GM19193 (cell line): ENCODE results near the gene FUT8.

Experiments used
- POLR2A ChIP-seq: IDR thresholded peaks from 4 replicates; pipeline ENCODE4 v1.6.1; 2011; ENCODE audit not compliant: insufficient read depth, insufficient read length; ENCODE audit errors: extremely low read depth

The FUT8 gene

GRCh38 chr14:65771271-65771670, 358.7 kb downstream of the FUT8 start:
- TF ChIP-seq POLR2A = no peak

DNA sequence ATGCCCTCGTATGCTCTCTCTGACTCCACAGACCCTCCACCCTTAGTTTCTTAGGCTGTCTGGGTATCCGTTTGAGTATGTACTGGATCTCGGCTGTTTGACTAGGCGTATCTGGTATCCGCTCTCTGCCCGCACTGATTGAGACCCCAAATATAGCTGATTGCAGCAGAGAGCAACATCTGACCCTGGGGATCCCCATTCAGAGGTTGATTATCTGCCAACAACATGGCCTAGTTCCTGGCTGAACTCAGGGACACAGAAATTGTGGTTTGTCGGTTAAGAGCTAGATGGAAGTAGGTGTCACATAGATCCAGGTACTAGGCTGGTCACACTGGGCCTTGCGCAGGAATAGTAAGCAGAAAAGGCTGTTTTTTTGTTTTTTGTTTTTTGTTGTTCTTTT, 359.9 kb downstream of the FUT8 start:
- no peak for TF ChIP-seq POLR2A

DNA sequence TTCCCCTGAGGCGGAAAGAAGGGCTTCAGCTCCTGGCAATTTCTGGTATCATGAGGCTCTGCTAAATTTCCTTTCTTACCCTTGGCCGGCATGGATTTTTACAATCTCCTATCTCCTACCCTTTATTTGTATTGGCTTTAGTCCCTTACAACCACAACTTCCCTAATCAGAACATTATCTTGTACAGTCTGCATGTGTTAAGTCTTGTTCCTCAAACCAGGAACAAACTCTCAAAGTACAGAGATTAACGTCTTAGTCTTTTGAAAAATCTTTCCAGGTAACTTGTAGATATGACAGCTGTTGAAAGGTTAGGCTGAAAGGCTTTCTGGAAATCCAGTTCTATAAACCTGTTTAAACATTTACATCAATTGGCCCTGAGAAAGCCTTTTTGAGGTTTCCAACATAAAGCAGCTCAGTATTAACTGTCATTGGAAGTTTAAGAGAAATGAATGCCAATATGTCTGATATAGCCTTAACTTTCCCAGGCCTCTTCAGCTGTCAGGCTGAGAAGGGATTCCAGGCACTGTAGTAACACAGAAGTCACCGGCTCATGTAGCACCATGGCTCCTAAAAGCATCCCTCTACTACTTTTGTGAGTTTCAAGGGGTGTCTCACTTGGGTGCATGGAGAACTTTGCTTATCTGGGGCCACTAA, 360.5 kb downstream of the FUT8 start:
- no peak for TF ChIP-seq POLR2A

DNA sequence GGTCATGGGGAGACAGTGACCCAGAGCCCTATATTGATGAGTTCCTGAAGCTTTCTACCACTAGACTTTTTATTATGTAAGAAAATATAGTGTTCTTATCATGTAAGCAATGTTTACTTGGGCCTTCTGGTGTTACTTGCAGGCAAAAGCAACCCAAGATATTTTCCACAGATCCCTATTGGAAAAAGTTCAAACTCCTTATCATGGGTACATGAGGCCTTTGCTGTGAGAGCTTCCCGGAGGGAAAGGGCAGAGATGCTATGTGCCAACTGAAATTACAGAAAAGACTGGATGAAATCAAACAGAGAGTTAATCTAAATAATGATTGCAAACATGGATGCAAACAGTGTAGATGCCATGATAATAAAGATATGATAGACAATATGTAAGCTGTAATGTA, 361.5 kb downstream of the FUT8 start:
- no peak for TF ChIP-seq POLR2A

- TF ChIP-seq POLR2A = no peak
Observed at GRCh38 chr14:65776193-65776852, 363.8 kb downstream of the FUT8 start.

DNA sequence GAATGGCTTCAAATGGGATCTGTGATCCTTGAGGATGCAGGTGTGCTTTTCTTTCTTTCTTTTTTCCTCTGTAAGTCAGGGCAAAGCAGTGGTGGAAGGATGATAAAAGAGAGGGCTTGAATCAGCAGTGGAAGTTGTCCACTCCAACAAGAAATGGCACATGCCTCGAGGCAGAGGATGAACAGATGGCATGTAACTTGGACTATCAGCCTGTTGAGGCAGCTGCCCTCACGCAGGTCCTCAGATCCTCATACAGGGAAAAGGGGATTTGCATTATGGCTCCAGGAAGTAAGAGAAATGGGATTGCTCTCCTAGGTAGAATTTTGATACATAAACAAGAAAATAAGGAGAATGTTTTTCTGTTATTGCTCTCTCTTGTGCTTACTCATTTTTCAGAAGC, 368.0 kb downstream of the FUT8 start:
- TF ChIP-seq POLR2A = no peak

- TF ChIP-seq POLR2A = no peak
Observed at GRCh38 chr14:65783101-65783500, 370.6 kb downstream of the FUT8 start.

GRCh38 chr14:65783576-65783975, 371.0 kb downstream of the FUT8 start:
- TF ChIP-seq POLR2A = no peak

DNA sequence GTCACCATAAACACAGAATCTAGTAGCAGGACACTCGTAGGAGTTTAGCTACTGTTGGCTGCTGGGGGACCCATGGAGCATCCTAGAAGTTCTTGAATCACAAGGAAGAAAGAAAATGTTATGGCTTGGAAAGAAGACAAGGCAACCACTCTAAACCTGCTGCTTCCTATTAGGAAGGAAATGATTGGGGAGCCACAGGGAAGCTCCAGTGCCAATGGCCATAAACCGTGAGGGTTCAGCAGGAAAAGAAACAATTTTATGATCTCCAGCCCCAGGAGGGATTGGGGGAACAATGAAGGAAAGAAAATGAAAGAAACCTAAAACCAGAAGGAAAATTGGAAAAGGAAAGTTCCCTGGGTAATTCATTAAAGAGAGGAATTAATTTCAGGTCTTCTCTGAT, 372.0 kb downstream of the FUT8 start:
- no peak for TF ChIP-seq POLR2A

GRCh38 chr14:65787461-65787860, 374.9 kb downstream of the FUT8 start:
- no peak for TF ChIP-seq POLR2A

DNA sequence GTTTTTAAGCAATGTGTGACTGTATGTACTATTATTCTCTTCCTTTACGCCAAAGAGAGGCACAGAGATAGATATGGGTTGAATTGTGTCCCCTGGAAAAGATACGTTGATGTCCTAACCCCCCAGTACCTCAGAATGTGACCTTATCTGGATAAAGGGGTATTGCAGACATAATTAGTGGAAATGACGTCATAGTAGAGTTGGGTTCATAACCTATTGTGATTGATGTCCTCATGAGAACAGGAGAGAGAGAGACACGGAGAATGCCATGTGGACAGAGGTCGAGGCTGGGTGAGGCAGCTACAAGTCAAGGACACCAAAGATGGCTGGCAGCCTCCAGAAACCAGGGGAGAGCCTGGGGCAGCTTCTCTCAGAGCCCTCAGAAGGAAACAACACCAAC, 376.3 kb downstream of the FUT8 start:
- TF ChIP-seq POLR2A = no peak

DNA sequence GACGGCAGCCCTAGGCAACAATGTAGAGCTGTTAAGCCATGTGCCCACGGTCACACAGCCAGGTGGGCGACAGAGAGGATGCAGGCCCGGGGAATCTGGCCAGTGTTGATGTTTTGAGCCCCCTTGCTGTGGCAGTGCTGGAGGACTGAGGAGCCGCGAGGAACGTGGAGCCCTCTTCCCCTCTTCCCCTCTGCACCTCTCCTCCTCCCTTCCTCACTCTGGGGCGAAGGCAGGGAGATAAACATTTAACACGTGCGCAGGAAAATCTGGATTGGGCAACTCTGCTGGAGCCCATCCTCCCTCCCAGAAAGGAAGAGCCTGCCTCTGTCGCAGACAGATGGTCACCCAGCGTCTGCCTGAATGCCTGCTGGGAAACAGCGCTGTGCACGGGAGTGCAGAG, 376.8 kb downstream of the FUT8 start:
- TF ChIP-seq POLR2A = no peak

DNA sequence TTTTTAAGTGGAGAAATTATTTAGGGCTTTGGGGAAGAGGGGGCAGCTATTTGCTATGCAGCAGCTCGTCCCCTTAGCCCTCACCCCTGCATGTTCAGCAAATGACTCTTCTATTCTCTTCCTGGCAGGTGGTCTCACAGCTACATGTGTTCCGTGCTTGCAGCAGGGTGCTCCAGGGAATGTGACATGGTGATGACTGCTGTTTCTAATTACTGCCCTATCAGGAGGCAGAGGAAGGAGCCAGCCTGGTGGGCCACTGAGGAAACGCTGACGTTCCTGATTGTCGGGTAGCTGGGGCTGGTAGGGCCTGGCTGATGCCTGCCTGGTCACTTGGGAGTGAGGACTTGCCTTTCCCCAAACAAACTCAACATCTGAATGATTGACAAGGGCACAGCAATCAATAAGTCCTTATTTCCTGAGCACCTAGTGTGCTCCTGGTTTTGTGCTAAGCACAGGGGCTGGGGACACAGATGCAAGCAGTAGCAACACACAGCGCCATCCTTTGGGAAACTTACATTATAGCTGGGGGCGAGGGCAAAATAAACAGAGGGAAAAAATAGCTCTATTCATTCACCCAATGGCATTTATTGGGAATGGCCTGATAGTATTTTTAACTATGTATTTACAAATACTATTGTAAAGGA, 377.8 kb downstream of the FUT8 start:
- no peak for TF ChIP-seq POLR2A

DNA sequence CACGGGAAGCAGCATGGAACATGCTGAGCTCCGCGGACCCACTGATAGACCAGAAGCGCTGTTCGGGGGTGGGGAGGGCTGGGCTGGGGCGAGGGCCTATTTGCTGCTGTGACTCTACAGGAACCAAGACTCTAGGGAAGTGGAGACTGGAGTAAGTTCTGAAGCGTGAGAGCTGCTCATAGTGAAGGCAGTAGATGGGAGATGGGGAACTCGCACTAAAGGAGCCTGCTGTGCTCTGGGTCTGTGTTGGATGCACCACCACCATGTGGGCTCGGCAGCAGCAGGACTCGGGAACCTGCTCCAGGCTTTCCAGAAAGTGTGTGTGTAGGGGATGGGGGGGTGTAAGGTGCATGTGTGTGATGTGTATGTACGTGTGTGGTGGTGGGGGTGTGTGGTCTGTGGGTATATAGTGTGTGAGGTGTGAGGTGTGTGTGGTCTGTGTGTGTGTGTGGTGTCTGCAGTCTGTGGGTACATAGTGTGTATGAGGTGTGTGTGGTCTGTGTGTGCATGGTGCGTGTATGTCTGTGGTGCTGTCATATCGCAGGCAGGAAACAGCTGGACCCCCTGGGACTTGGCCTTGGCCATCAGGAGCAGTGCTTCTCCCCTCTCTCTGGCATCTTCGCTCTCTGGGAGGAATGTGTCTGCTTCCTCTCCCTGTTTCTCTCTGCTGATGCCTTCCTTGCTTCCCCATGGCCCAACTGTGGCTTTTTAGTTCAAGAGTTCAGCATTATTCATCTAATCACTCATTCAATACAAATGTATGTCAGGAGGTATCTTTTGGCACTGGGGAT, 378.9 kb downstream of the FUT8 start:
- no peak for TF ChIP-seq POLR2A

- TF ChIP-seq POLR2A = no peak
Observed at GRCh38 chr14:65792208-65792905, 379.8 kb downstream of the FUT8 start.
